OCI-LY7 (cell line): Measurements from ENCODE around the gene SURF1.

ENCODE experiments used
- CTCF ChIP-seq: fragments of 200-600 bp; sonication (generic); conservative IDR thresholded peaks from 2 replicates; pipeline ENCODE4 v1.5.1; 2014; ENCODE audit warnings: mild to moderate bottlenecking, antibody characterized with exemption, low read length, moderate library complexity, mixed read lengths
- EZH2phosphoT487 ChIP-seq: fragments of 200-600 bp; sonication (generic); IDR thresholded peaks from 2 replicates; pipeline ENCODE4 v1.6.1; 2018; ENCODE audit warnings: low read depth, borderline replicate concordance, mild to moderate bottlenecking, mixed run types, antibody characterized with exemption, low read length, moderate library complexity, mixed read lengths

- no peak for TF ChIP-seq EZH2phosphoT487
- TF ChIP-seq CTCF: no peak
Observed at GRCh38 chr9:133357656-133358055, 1.4 kb upstream of the SURF1 start.
